ENCODE results near the gene DAPK3. TPM values are rescaled to one million over a fixed set of nuclear protein-coding genes. Genes with fewer than 3 reads are reported as not detected.
A peak's percentile ranks its signal among the peaks of the same experiment; 100 is the strongest.
"Not testable (repeated sequence)": the region's sequence is repeated elsewhere in the genome, so short reads cannot be mapped to it uniquely, and the experiment has no call there.

DAPK3 gene
- total RNA-seq, 1 donor from 2014 or later = 105 TPM

- TF ChIP-seq CTCF (IDR thresholded peaks at IDR 0.05; ENCODE audit: insufficient read depth, low read length, severe bottlenecking) = no peak
Measured at GRCh38 chr19:4007021-4007835, 36.3 kb upstream of the DAPK3 start, which contains the start of gene PIAS4. Gene PIAS4, plus strand, starts transcription at chr19:4007736. Its CDS starts 25 bp downstream, at chr19:4007761.

GRCh38 chr19:4005436-4005835 is 34.5 kb upstream of the DAPK3 start:
- H3K27me3 ChIP-seq (ENCODE audit: control insufficient read depth, insufficient read depth, low read length); H3K36me3 ChIP-seq (ENCODE audit: control insufficient read depth, insufficient read depth, low read length); FAIRE-seq; DNase-seq (ENCODE audit: low read depth); H3K4me3 ChIP-seq (ENCODE audit: low read depth, low read length): not testable (repeated sequence)

More at GRCh38 chr19:4007021-4007835, 36.3 kb upstream of the DAPK3 start, which contains the start of gene PIAS4:
- Histone ChIP-seq H3K4me3 (ENCODE audit: low read depth, low read length) (peak within 1 kb of the TSS; percentile 90), H3K36me3 (ENCODE audit: control insufficient read depth, insufficient read depth, low read length) (peaks cover 4% of the 10 kb centered on the region), H3K27me3 (ENCODE audit: control insufficient read depth, insufficient read depth, low read length) (no peaks in the 10 kb centered on the region)
- peak; percentile 78 for DNase-seq (ENCODE audit: low read depth)
- no peak for FAIRE-seq

GRCh38 chr19:4000798-4001197 is 29.9 kb upstream of the DAPK3 start:
- FAIRE-seq; H3K4me3 ChIP-seq (ENCODE audit: low read depth, low read length); H3K36me3 ChIP-seq (ENCODE audit: control insufficient read depth, insufficient read depth, low read length); H3K27me3 ChIP-seq (ENCODE audit: control insufficient read depth, insufficient read depth, low read length); DNase-seq (ENCODE audit: low read depth): not testable (repeated sequence)

- DNase-seq (ENCODE audit: low read depth); H3K4me3 ChIP-seq (ENCODE audit: low read depth, low read length); FAIRE-seq; H3K36me3 ChIP-seq (ENCODE audit: control insufficient read depth, insufficient read depth, low read length); H3K27me3 ChIP-seq (ENCODE audit: control insufficient read depth, insufficient read depth, low read length): not testable (repeated sequence)
Measured at GRCh38 chr19:3998667-3999412, 27.9 kb upstream of the DAPK3 start.

GRCh38 chr19:3995607-3996006 is 24.7 kb upstream of the DAPK3 start:
- FAIRE-seq = no peak

GRCh38 chr19:3990815-3991117 is 19.9 kb upstream of the DAPK3 start:
- DNase-seq (ENCODE audit: low read depth) (no peak), FAIRE-seq (no peak)
- no peak for TF ChIP-seq CTCF (IDR thresholded peaks at IDR 0.05; ENCODE audit: insufficient read depth, low read length, severe bottlenecking)
- no peaks in the 10 kb centered on the region for H3K27me3 ChIP-seq (ENCODE audit: control insufficient read depth, insufficient read depth, low read length)
- H3K4me3 ChIP-seq (ENCODE audit: low read depth, low read length) = no peak overlapping the region
- no peaks in the 10 kb centered on the region for H3K36me3 ChIP-seq (ENCODE audit: control insufficient read depth, insufficient read depth, low read length)

More at GRCh38 chr19:3995607-3996006, 24.7 kb upstream of the DAPK3 start:
- no peak for TF ChIP-seq CTCF (IDR thresholded peaks at IDR 0.05; ENCODE audit: insufficient read depth, low read length, severe bottlenecking)
- DNase-seq (ENCODE audit: low read depth) = no peak
- Histone ChIP-seq H3K36me3 (ENCODE audit: control insufficient read depth, insufficient read depth, low read length) (no peaks in the 10 kb centered on the region), H3K27me3 (ENCODE audit: control insufficient read depth, insufficient read depth, low read length) (no peaks in the 10 kb centered on the region), H3K4me3 (ENCODE audit: low read depth, low read length) (no peak overlapping the region)

GRCh38 chr19:3987619-3988371 is 16.9 kb upstream of the DAPK3 start:
- H3K4me3 ChIP-seq (ENCODE audit: low read depth, low read length) = no peak overlapping the region
- peak; percentile 72 for DNase-seq (ENCODE audit: low read depth)
- peaks cover 18% of the 10 kb centered on the region for H3K36me3 ChIP-seq (ENCODE audit: control insufficient read depth, insufficient read depth, low read length)
- no peaks in the 10 kb centered on the region for H3K27me3 ChIP-seq (ENCODE audit: control insufficient read depth, insufficient read depth, low read length)
- FAIRE-seq = no peak
- peak; percentile 92 for TF ChIP-seq CTCF (IDR thresholded peaks at IDR 0.05; ENCODE audit: insufficient read depth, low read length, severe bottlenecking)
